K562 (cell line): Measurements from ENCODE around the gene PRKG1. TPM values are rescaled to one million over a fixed set of nuclear protein-coding genes. Genes with fewer than 3 reads are reported as not detected.

Source experiments
- ATAC-seq: fragments of 200-7000 bp; cut with Tn5 transposase; 3 replicates; pipeline ENCODE4 v1.9.1; 2020; ENCODE audit warnings: moderate library complexity
- BruUV-seq: library from RNA; stranded (reverse); fragments of 400-500 nt; replicated peaks from 2 replicates; lab custom pipeline; 2021; lab: Mats Ljungman, UMichigan
- CTCF ChIA-PET: fragments of 300-600 bp; formaldehyde crosslinking; extraction: SDS; loops from one replicate; lab custom pipeline; 2021; ENCODE audit warnings: low intra/inter-chr PET ratio; lab: Yijun Ruan, JAX
- POLR2A ChIA-PET: fragments of 300-600, 350-650 bp; sonication (Branson Sonifier 250); formaldehyde crosslinking; extraction: SDS; loops from one replicate; lab custom pipeline; 2021; ENCODE audit warnings: antibody characterized with exemption, inconsistent platforms; lab: Yijun Ruan, JAX
- DNase-seq, 4 experiments: peaks; one replicate each; pipeline versions ENCODE4 v3.0.0 to v3.0.0-alpha.2; 2011 to 2018; ENCODE audit warnings: low spot score in 3 of 4, mixed read lengths in 3 of 4; ENCODE audit errors: extremely low read depth in 1 of 4
- FAIRE-seq: peaks from 2 replicates; lab custom pipeline; 2011; peaks lifted over from hg19 to GRCh38; lab: Jason Lieb, UNC
- H2AFZ ChIP-seq: 2 replicates; pipeline ENCODE4 v1.6.0; 2011; ENCODE audit warnings: low read depth, low read length, control low read depth, inconsistent platforms
- H3K27ac ChIP-seq: fragments of 200-600 bp; 3 replicates; pipeline ENCODE4 v1.8.0; 2011; ENCODE audit warnings: low read depth, mild to moderate bottlenecking, control low read depth, inconsistent platforms, low read length, moderate library complexity, mixed read lengths; ENCODE audit errors: extremely low read depth
- H3K27me3 ChIP-seq, 2 experiments: fragments of 300-600 bp in 1 of 2; 2 replicates in 1 of 2; 3 replicates in 1 of 2; pipeline versions ENCODE4 v1.6.0 to v1.8.0; 2011; ENCODE audit warnings: inconsistent platforms in 2 of 2, low read length in 2 of 2, mild to moderate bottlenecking in 1 of 2, mixed read lengths in 1 of 2, moderate library complexity in 1 of 2; ENCODE audit not compliant: control insufficient read depth in 2 of 2, insufficient read depth in 2 of 2
- H3K36me3 ChIP-seq: fragments of 300-600 bp; 3 replicates; pipeline ENCODE4 v1.8.0; 2011; ENCODE audit warnings: mild to moderate bottlenecking, low read length, inconsistent platforms; ENCODE audit not compliant: control insufficient read depth, insufficient read depth
- H3K4me1 ChIP-seq, 2 experiments: fragments of 200-600 bp in 1 of 2; replicated peaks in 1 of 2; 2 replicates in 1 of 2; 3 replicates in 1 of 2; pipeline versions ENCODE4 v1.5.1 to v1.8.0; 2011; ENCODE audit warnings: inconsistent platforms in 2 of 2, low read length in 2 of 2, mild to moderate bottlenecking in 1 of 2, mixed read lengths in 1 of 2, moderate library complexity in 1 of 2; ENCODE audit not compliant: control insufficient read depth in 2 of 2, insufficient read depth in 2 of 2
- H3K4me2 ChIP-seq: 2 replicates; pipeline ENCODE4 v1.6.1; 2011; ENCODE audit warnings: low read length, control low read depth, inconsistent platforms, mixed read lengths; ENCODE audit not compliant: insufficient read depth
- H3K4me3 ChIP-seq: fragments of 200-600 bp; sonication (generic), shearing (Covaris generic); 2 replicates; pipeline ENCODE4 v1.5.1; 2016; ENCODE audit warnings: control low read depth, inconsistent platforms
- H3K79me2 ChIP-seq: fragments of 200-600 bp; 3 replicates; pipeline ENCODE4 v1.8.0; 2011; ENCODE audit warnings: low read length, inconsistent platforms; ENCODE audit not compliant: control insufficient read depth, insufficient read depth
- H3K9ac ChIP-seq, 2 experiments: 2 replicates each; pipeline versions ENCODE4 v1.6.0 to v1.6.1; 2011; ENCODE audit warnings: low read depth in 2 of 2, low read length in 2 of 2, control low read depth in 1 of 2, inconsistent platforms in 1 of 2, mild to moderate bottlenecking in 1 of 2, mixed read lengths in 1 of 2; ENCODE audit not compliant: insufficient read depth in 1 of 2
- H3K9me1 ChIP-seq: one replicate; pipeline ENCODE4 v1.6.0; 2011; ENCODE audit warnings: inconsistent platforms, mild to moderate bottlenecking, low read length, moderate library complexity; ENCODE audit not compliant: control insufficient read depth, insufficient read depth
- H3K9me3 ChIP-seq: replicated peaks from 2 replicates; pipeline ENCODE4 v1.5.1; 2011; ENCODE audit warnings: low read depth, low read length, inconsistent platforms; ENCODE audit not compliant: control insufficient read depth, insufficient read depth
- H4K20me1 ChIP-seq: replicated peaks from 2 replicates; pipeline ENCODE4 v1.6.1; 2011; ENCODE audit warnings: low read length, inconsistent platforms, mixed read lengths; ENCODE audit not compliant: control insufficient read depth, insufficient read depth
- CHD1 ChIP-seq: fragments of 200-600 bp; sonication (generic); IDR thresholded peaks from one replicate; pipeline ENCODE4 v1.6.1; 2012; ENCODE audit warnings: mild to moderate bottlenecking, moderate library complexity, low read length, inconsistent platforms
- FOXK1 ChIP-seq: sonication (generic); formaldehyde crosslinking; IDR thresholded peaks from 2 replicates; pipeline ENCODE4 v1.8.0; 2022; ENCODE audit warnings: missing genetic modification reagents, mild to moderate bottlenecking, borderline replicate concordance
- HDAC1 ChIP-seq, 2 experiments: fragments of 450-650 bp; IDR thresholded peaks; 2 replicates each; pipeline ENCODE4 v1.6.1; 2016 to 2017; ENCODE audit warnings: inconsistent platforms in 1 of 2, mild to moderate bottlenecking in 1 of 2, moderate library complexity in 1 of 2
- NCOA4 ChIP-seq: fragments of 450-650 bp; IDR thresholded peaks from 2 replicates; pipeline ENCODE4 v1.6.1; 2018; ENCODE audit warnings: mild to moderate bottlenecking; ENCODE audit not compliant: partially characterized antibody
- PHF8 ChIP-seq: fragments of 200-600 bp; sonication (generic); IDR thresholded peaks from 2 replicates; pipeline ENCODE4 v1.6.1; 2012; ENCODE audit warnings: mixed run types, mild to moderate bottlenecking, inconsistent platforms, low read length, moderate library complexity, borderline replicate concordance
- SRSF3 ChIP-seq: fragments of 200-400 bp; formaldehyde crosslinking; IDR thresholded peaks from 2 replicates; pipeline ENCODE4 v1.6.1; 2016; ENCODE audit warnings: mild to moderate bottlenecking, low read length, moderate library complexity; ENCODE audit not compliant: insufficient read depth
- STAT5B ChIP-seq: fragments of 250-450 bp; sonication (Bioruptor Pico); IDR thresholded peaks from 2 replicates; pipeline ENCODE4 v1.8.0; 2021; ENCODE audit warnings: mild to moderate bottlenecking, inconsistent platforms
- TEAD2 ChIP-seq: fragments of 450-650 bp; IDR thresholded peaks from 2 replicates; pipeline ENCODE4 v1.6.1; 2016; ENCODE audit warnings: missing genetic modification characterization, control low read depth, missing compliant biosample characterization
- U2AF2 ChIP-seq: fragments of 200-400 bp; formaldehyde crosslinking; optimal IDR thresholded peaks from 2 replicates; pipeline ENCODE3; 2017; ENCODE audit warnings: low read depth, mild to moderate bottlenecking, low read length
- ZNF3 ChIP-seq: fragments of 250-450 bp; sonication (Bioruptor Pico); IDR thresholded peaks from 2 replicates; pipeline ENCODE4 v1.5.0; 2021; ENCODE audit warnings: mild to moderate bottlenecking, moderate library complexity
- WGBS: fragments of 100-300 bp; shearing (Covaris generic); methylation state at CpG from one replicate; pipeline ENCODE4 v1.1.6; 2016; ENCODE audit warnings: low coverage, mixed read lengths; ENCODE audit not compliant: insufficient coverage; ENCODE audit errors: missing lambda C conversion rate; 5-methylcytosine and 5-hydroxymethylcytosine counted together
- in situ Hi-C: fragments of 300-500 bp; cut with MboI; formaldehyde crosslinking; loops from 4 replicates; pipeline ENCODE4 v1.15.0; 2018; ENCODE audit warnings: inconsistent platforms, mixed read lengths
- intact Hi-C: fragments of 100-400 bp; cut with micrococcal nuclease; formaldehyde crosslinking; loops from 2 replicates; pipeline ENCODE4 v1.14.2; 2022
- polyA plus RNA-seq, 8 experiments: library from polyadenylated mRNA; depleted of rRNA in 4 of 8; stranded (reverse) in 5 of 8; unstranded in 3 of 8; fragments of >200 nt; fragmentation: Nextera tagmentation in 2 of 8; fragmentation: Illumina TruSeq in 1 of 8; extraction: Ambion mirVana in 2 of 8; extraction: Trizol in 1 of 8; gene quantifications; 2 replicates each; pipeline versions ENCODE4 v1.2.1 to v1.2.3, GENCODE V29; 2011 to 2014; ENCODE audit warnings: inconsistent platforms in 1 of 8, missing spikeins in 1 of 8
- total RNA-seq, 7 experiments: library from RNA; depleted of rRNA in 6 of 7; stranded (reverse); fragments of >200 nt in 6 of 7; fragmentation: Illumina TruSeq in 2 of 7; extraction: Trizol in 2 of 7; gene quantifications; 2 replicates each; pipeline versions ENCODE4 v1.2.1 to v1.2.3, GENCODE V29; 2011 to 2021; ENCODE audit warnings: low replicate concordance in 1 of 7
- TF ChIP-seq, protein P1 (sequence below): fragments of 250-450 bp; sonication (Bioruptor Pico); IDR thresholded peaks from 2 replicates; pipeline ENCODE4 v1.4.0; 2020; ENCODE audit warnings: mild to moderate bottlenecking
- TF ChIP-seq, protein P2 (sequence below): sonication (generic); formaldehyde crosslinking; IDR thresholded peaks from 2 replicates; pipeline ENCODE4 v1.8.0; 2023; ENCODE audit warnings: mild to moderate bottlenecking, missing genetic modification reagents

PRKG1 gene
- total and polyA plus RNA-seq, 9 of the 15 experiments (the other 6 are each of a cell fraction or from before 2014, with no cell fraction given): 0.22 TPM; not detected in 8

DNA sequence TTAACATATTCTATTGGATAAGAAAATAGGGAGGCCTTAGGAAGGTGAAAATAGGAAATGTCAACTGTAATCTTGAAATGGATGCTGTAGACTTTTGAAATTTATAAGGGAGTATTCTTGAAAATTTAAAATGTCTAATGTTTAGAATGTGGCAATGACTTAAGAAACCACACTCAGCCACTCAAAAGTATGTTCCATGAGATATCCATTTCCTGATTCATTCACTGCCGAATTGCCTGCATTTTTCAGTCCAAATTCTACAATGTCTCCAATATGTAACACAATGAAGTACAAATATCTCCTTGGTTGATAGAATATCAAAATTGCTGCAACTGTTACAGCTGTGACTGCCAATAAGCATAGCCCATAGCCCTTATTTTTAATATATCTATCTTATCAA, 25.9 kb downstream of the PRKG1 start:
- ChIA-PET POLR2A (no interaction called here), CTCF (no interaction called here)
- DNase-seq (no peak), FAIRE-seq (no peak), ATAC-seq (no peak)
- BruUV-seq: no TSS peak
- H3K9ac ChIP-seq: no peak overlapping the region
- no peaks in the 10 kb centered on the region; the same call in 1 of the 2 replicates for H3K9me3 ChIP-seq
- no peak overlapping the region for H2AFZ ChIP-seq
- H3K4me2 ChIP-seq: no peak overlapping the region
- no peaks in the 10 kb centered on the region for H3K79me2 ChIP-seq
- TF ChIP-seq, protein P1, sequence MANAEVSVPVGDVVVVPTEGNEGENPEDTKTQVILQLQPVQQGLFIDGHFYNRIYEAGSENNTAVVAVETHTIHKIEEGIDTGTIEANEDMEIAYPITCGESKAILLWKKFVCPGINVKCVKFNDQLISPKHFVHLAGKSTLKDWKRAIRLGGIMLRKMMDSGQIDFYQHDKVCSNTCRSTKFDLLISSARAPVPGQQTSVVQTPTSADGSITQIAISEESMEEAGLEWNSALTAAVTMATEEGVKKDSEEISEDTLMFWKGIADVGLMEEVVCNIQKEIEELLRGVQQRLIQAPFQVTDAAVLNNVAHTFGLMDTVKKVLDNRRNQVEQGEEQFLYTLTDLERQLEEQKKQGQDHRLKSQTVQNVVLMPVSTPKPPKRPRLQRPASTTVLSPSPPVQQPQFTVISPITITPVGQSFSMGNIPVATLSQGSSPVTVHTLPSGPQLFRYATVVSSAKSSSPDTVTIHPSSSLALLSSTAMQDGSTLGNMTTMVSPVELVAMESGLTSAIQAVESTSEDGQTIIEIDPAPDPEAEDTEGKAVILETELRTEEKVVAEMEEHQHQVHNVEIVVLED (CRISPR knock-in tag): no peak
- TF ChIP-seq PHF8: no peak
- no peak for TF ChIP-seq ZNF3
- no peak for TF ChIP-seq CHD1
- no peak for TF ChIP-seq NCOA4
- TF ChIP-seq SRSF3: no peak
- no peak for TF ChIP-seq U2AF2
- no peak for TF ChIP-seq TEAD2
- TF ChIP-seq FOXK1 (CRISPR knock-in tag): no peak
- TF ChIP-seq, protein P2, sequence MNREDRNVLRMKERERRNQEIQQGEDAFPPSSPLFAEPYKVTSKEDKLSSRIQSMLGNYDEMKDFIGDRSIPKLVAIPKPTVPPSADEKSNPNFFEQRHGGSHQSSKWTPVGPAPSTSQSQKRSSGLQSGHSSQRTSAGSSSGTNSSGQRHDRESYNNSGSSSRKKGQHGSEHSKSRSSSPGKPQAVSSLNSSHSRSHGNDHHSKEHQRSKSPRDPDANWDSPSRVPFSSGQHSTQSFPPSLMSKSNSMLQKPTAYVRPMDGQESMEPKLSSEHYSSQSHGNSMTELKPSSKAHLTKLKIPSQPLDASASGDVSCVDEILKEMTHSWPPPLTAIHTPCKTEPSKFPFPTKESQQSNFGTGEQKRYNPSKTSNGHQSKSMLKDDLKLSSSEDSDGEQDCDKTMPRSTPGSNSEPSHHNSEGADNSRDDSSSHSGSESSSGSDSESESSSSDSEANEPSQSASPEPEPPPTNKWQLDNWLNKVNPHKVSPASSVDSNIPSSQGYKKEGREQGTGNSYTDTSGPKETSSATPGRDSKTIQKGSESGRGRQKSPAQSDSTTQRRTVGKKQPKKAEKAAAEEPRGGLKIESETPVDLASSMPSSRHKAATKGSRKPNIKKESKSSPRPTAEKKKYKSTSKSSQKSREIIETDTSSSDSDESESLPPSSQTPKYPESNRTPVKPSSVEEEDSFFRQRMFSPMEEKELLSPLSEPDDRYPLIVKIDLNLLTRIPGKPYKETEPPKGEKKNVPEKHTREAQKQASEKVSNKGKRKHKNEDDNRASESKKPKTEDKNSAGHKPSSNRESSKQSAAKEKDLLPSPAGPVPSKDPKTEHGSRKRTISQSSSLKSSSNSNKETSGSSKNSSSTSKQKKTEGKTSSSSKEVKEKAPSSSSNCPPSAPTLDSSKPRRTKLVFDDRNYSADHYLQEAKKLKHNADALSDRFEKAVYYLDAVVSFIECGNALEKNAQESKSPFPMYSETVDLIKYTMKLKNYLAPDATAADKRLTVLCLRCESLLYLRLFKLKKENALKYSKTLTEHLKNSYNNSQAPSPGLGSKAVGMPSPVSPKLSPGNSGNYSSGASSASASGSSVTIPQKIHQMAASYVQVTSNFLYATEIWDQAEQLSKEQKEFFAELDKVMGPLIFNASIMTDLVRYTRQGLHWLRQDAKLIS: no peak
- TF ChIP-seq HDAC1 (IDR thresholded peaks at IDR 0.05): no peak
- no peak for TF ChIP-seq STAT5B (CRISPR knock-in tag)
- no peaks in the 10 kb centered on the region for H3K27me3 ChIP-seq
- H3K4me3 ChIP-seq: no peak overlapping the region
- H3K9me1 ChIP-seq: no peaks in the 10 kb centered on the region
- no peaks in the 10 kb centered on the region for H3K36me3 ChIP-seq
- in situ Hi-C loops (no loop called here), intact Hi-C loops (no loop called here)
- no peak overlapping the region for H3K27ac ChIP-seq
- no peaks in the 10 kb centered on the region for H3K4me1 ChIP-seq
- WGBS: 0% methylated on average over 1 of the region's 1 CpG
- H4K20me1 ChIP-seq: no peaks in the 10 kb centered on the region
